NCI-H128 (cell line): ENCODE data around the gene POMT2.
A peak's percentile ranks its signal among the peaks of the same experiment; 100 is the strongest.
"Not testable (repeated sequence)": the region's sequence is repeated elsewhere in the genome, so short reads cannot be mapped to it uniquely, and the experiment has no call there.

Experiments
- DNase-seq: peaks from one replicate; lab custom pipeline; 2025; ENCODE audit not compliant: unreplicated experiment; lab: John Stamatoyannopoulos, UW

POMT2 gene, protein sequence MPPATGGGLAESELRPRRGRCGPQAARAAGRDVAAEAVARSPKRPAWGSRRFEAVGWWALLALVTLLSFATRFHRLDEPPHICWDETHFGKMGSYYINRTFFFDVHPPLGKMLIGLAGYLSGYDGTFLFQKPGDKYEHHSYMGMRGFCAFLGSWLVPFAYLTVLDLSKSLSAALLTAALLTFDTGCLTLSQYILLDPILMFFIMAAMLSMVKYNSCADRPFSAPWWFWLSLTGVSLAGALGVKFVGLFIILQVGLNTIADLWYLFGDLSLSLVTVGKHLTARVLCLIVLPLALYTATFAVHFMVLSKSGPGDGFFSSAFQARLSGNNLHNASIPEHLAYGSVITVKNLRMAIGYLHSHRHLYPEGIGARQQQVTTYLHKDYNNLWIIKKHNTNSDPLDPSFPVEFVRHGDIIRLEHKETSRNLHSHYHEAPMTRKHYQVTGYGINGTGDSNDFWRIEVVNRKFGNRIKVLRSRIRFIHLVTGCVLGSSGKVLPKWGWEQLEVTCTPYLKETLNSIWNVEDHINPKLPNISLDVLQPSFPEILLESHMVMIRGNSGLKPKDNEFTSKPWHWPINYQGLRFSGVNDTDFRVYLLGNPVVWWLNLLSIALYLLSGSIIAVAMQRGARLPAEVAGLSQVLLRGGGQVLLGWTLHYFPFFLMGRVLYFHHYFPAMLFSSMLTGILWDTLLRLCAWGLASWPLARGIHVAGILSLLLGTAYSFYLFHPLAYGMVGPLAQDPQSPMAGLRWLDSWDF

GRCh38 chr14:77320238-77320935 is at the start of gene POMT2:
Gene POMT2, minus strand, starts transcription at chr14:77320883. Its CDS starts 202 bp downstream, at chr14:77320681.
- DNase-seq = peak; percentile 80

GRCh38 chr14:77369285-77369684 is 48.6 kb upstream of the POMT2 start:
- no peak for DNase-seq

GRCh38 chr14:77364146-77364545 is 43.5 kb upstream of the POMT2 start:
- no peak for DNase-seq

GRCh38 chr14:77359626-77360025 is 38.9 kb upstream of the POMT2 start:
- DNase-seq = no peak

DNA sequence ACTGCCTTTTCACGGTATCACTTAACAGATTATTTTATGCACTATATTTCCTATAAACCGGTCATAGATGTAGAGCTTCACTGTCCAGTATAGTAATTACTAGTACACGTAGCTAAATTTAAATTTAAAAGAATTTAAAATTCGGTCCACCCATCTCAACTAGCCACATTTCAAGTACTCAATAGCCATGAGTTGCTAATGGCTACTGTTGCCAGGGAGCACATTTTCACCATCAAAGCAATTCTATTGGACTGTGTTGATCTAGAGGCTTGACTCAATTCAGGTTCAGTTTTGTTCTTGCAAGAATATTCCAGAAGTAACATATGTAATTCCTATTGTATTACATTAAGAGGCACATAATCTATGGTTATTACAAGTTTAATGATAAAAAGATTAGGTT is 36.2 kb upstream of the POMT2 start:
- DNase-seq = no peak

GRCh38 chr14:77355811-77356210 is 35.1 kb upstream of the POMT2 start:
- DNase-seq = no peak

- no peak for DNase-seq
Observed at GRCh38 chr14:77353469-77354141, 32.9 kb upstream of the POMT2 start.

DNA sequence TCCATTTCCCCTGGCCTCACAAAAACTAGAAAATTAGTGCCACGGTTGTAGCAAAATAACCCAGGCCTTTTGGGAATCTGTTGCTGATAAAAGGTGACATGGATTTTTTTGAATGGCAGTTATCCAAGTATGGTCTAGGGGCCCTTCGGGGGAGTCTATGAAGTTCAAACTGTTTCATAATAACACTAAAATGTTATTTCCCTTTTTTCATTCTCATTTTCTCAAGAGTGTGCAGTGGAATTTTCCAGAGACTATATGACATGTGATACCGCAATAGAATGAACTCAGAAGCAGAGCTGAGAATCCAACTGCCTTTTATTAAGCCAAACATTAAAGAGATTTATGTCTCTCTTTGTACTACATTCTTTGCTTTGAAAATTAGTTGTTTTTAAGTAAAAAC is 27.1 kb upstream of the POMT2 start:
- no peak for DNase-seq

DNA sequence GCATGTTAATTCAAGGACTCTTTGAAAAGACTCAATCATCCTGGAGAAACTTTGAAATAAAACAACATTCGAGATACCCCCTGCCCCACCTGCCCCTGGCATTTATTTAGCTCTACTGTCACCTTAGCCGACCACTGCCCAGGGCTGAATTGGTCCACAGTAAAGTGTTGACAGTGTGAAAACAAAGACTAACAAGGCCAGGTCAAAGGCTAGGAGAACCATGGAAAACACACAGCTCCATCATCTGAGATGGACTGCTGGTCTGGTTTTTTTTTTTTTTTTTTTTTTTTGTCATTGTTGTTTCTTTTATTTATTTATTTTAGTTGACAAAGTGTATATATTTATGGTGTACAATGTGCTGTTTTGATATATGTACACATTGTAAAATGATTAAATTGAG is 25.8 kb upstream of the POMT2 start:
- no peak for DNase-seq

GRCh38 chr14:77344377-77344996 is 23.8 kb upstream of the POMT2 start:
- DNase-seq = no peak

DNA sequence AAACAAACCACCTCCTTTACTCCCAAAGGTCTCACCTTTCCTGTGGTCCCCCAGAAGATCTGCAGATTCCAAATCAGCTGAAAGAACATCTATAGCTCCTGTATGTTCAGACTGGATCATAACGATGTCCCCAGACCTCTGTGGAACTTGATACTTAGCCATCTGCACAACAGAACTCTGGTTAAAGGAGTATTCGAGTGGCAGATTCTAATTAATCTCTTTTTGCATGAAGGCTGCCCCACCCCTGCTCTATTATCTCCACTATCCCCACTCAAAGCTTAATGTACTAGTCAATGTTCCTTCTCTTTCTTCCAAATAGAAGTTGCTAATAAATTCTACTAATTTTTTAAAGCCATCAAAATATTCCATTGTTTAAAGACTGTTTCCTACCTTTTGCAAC is 23.0 kb upstream of the POMT2 start:
- DNase-seq = no peak

DNA sequence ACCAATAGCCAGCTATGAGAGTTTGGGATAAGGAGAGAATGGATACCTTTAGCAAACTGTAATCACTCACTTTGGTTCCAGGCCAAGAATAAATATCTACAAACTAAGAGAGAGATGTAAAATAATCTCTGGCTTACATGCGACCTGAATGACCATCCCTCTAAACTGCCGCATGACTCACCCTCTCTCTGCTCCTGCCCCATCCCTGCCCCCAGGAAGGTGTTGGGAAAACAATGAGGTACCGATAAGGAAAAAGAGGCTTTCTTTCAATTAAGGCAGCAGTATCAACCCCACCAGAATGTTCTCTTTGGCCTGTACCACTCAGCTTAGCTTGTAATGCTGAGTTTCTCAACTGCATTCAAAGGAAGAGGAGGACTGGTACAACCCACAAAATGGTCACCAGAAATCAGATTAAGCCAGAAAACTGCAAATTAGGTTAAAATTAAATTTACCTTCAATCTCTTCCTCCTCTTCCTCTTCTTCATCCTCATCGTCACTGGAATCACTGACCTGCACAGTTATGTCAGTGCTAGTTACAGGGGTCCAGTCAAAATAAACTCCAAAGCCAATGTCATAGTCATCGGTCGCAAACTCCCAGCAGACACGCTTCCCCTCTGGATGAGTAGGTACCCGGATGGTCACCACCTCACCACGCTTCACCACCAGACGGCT is 22.2 kb upstream of the POMT2 start:
- no peak for DNase-seq

GRCh38 chr14:77340389-77340788 is 19.7 kb upstream of the POMT2 start:
- DNase-seq = no peak

GRCh38 chr14:77339407-77339806 is 18.7 kb upstream of the POMT2 start:
- DNase-seq = no peak

DNA sequence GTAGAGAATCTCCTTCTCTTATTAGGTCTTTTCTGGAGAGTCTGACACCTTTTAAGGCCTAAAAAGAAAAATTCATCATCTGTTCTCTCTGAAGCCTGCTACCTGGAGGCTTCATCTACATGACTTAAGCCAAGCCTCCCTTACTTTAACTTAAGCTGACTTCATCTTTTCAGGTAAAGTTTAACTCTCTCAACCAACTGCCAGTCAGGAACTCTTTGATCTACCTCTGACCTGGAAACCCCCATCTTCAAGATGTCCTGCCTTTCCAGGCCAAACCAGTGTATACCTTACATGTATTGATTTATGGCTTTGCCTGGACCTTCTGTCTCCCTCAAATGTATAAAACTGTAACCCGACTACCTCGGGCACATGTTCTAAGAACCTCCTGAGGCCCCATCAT is 17.6 kb upstream of the POMT2 start:
- DNase-seq = no peak

- DNase-seq = no peak
Observed at GRCh38 chr14:77337880-77338279, 17.2 kb upstream of the POMT2 start.

- not testable (repeated sequence) for DNase-seq
Observed at GRCh38 chr14:77337255-77337654, 16.6 kb upstream of the POMT2 start.

- no peak for DNase-seq
Observed at GRCh38 chr14:77335576-77335975, 14.9 kb upstream of the POMT2 start.

DNA sequence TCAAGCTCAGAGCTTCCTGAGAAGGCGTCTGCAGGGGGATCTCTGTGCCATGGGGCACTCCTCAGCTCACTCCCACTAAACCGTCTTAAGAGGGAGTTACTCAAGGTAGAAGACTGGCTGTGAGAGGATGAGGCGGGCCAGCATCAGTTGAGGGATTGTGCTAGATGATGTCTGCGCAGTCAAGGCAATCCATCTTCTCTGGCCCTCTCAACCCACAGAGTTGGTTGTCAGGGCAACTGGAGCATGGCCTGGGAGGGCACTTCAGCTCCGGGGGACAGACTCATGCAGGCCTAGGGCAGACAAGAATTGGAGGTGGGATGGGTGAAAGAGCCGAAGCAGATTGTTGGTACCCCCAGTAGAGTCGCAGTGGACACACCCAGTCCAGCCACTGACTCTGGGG is 9.2 kb upstream of the POMT2 start:
- DNase-seq = no peak

DNA sequence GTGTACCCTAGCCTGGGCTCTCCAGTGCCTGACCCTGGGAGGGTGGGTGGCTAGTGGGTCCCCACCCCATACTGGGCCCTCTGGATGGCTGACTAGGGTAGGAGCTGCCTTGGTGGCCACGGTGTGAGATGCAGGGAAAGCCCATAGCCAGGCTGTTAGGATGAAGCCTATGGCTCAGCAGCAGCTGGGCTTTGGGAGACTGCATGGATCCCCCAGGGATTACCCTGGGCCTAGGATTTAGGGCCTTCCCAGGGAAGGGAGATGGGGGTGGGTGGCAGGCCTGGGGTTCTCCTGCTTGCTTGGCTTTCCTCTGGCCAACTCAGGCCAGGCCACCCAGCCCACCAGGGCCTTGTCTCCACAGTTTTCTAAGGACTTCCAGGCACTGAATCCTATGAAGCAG is 6.4 kb upstream of the POMT2 start:
- DNase-seq = no peak
